RWPE1 (cell line): Measurements from ENCODE around the gene POLR3GL.

ENCODE experiments used
- CTCF ChIA-PET: fragments of 350-600 bp; sonication (Branson Sonifier 250); formaldehyde crosslinking; extraction: SDS; loops from one replicate; lab custom pipeline; 2021; lab: Yijun Ruan, JAX
- POLR2A ChIA-PET: fragments of 400-600 bp; formaldehyde crosslinking; extraction: SDS; loops from one replicate; lab custom pipeline; 2020; ENCODE audit warnings: antibody characterized with exemption; ENCODE audit not compliant: low non-redundant PET; lab: Yijun Ruan, JAX
- DNase-seq: peaks from one replicate; pipeline ENCODE4 v3.0.0; 2012; ENCODE audit warnings: low spot score
- H3K27ac ChIP-seq: fragments of 450-650 bp; 2 replicates; pipeline ENCODE4 v1.5.1; 2017
- CTCF ChIP-seq: fragments of 450-650 bp; conservative IDR thresholded peaks from 2 replicates; pipeline ENCODE4 v1.5.1; 2017; ENCODE audit warnings: low read depth, mild to moderate bottlenecking

POLR3GL gene

GRCh38 chr1:145947551-145947950 is 16.9 kb upstream of the POLR3GL start:
- POLR2A ChIA-PET: no interaction called here
- TF ChIP-seq CTCF: no peak
- DNase-seq: no peak
- CTCF ChIA-PET: no interaction called here
- H3K27ac ChIP-seq: no peak overlapping the region

- POLR2A ChIA-PET: no interaction called here
- CTCF ChIA-PET: interaction anchor here (0.6 kb wide), 2 partner anchors 11 to 63 kb away, joined by 3 to 4 read pairs; no protein-coding TSS in a partner anchor
- no peak overlapping the region for H3K27ac ChIP-seq
- no peak for TF ChIP-seq CTCF
- DNase-seq: no peak
Measured at GRCh38 chr1:145949219-145949618, 15.3 kb upstream of the POLR3GL start.

GRCh38 chr1:145951526-145951925 is 13.0 kb upstream of the POLR3GL start:
- no peak for DNase-seq
- ChIA-PET CTCF (no interaction called here), POLR2A (interaction anchor here (0.6 kb wide), 1 partner anchor 11 kb away, joined by 4 read pairs; no protein-coding TSS in a partner anchor)
- no peak for TF ChIP-seq CTCF
- no peak overlapping the region for H3K27ac ChIP-seq

GRCh38 chr1:145952903-145953302 is 11.6 kb upstream of the POLR3GL start:
- ChIA-PET POLR2A (no interaction called here), CTCF (no interaction called here)
- no peak overlapping the region for H3K27ac ChIP-seq
- no peak for TF ChIP-seq CTCF
- DNase-seq: no peak

GRCh38 chr1:145953861-145954260 is 10.6 kb upstream of the POLR3GL start:
- ChIA-PET CTCF (no interaction called here), POLR2A (no interaction called here)
- H3K27ac ChIP-seq: no peak overlapping the region
- TF ChIP-seq CTCF: no peak
- DNase-seq: no peak

GRCh38 chr1:145955436-145955835 is 9.1 kb upstream of the POLR3GL start:
- ChIA-PET POLR2A (no interaction called here), CTCF (no interaction called here)
- no peak for TF ChIP-seq CTCF
- no peak overlapping the region for H3K27ac ChIP-seq
- DNase-seq: no peak
